Activated T-cell treated with anti-CD3 and anti-CD28 coated beads for 1 hour (primary cell): ENCODE results near the gene PTGDR2.
"Not testable (repeated sequence)": the region's sequence is repeated elsewhere in the genome, so short reads cannot be mapped to it uniquely, and the experiment has no call there.

Source experiments
- DNase-seq: peaks from one replicate; pipeline ENCODE4 v3.0.0-alpha.2; 2020; ENCODE audit warnings: low read depth

The PTGDR2 gene

GRCh38 chr11:60841797-60842667 lies 13.7 kb downstream of the PTGDR2 start, which contains the start of gene CCDC86:
Gene CCDC86, plus strand, starts transcription at chr11:60842113. Its CDS starts 12 bp downstream, at chr11:60842125.
- peak; percentile 97 for DNase-seq

GRCh38 chr11:60840470-60841430 lies 15.0 kb downstream of the PTGDR2 start:
- DNase-seq = no peak

DNA sequence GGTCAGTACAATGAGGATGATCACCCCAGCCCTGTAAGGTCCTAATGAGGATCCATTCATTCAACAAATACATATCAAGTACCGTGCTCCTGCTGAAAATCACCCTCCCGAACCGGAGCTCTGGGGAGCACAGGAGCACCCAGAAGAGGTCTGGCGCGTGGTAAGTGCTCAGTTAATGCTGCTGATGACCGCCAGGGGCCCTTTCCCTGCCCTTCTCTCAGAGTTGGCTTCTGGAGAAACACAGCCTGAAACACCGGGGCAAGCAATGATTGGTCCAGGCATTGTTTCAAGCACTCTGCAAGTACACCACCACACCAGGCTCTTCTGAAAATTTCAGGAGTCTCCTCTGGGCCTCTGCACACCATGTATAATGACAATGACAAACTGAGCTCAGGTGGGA lies 17.6 kb downstream of the PTGDR2 start:
- DNase-seq = no peak

DNA sequence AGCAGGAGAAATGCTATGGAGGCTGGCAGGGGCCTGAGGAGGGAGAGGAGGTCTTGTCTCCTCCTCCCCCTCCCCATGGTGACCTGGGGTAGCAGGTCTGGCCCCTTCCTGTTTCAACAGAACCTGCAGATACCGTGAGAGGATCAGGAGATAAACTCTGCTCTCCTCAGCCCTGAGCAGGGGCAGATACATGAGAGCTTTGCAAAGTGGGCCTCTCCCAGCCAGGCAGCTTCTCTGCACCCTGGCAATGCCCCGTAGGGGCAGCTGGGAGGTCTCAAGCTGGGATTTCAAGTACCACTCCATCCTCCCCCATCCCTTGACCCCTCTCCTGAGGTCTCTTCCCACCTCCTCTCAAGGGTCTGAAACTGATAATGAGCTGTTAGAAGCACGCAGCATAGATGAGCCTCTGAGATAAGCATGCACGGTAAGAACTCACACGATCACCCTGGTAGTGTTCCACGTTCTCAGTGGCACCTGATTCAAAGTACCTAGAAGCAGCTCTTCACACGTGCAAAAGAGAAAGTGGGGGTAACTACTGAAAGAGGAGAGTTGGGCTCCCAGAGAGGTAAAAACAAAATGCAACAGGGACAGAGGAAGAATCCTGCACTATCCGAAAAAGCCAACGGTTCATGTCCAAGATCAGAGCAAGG lies 18.8 kb downstream of the PTGDR2 start:
- no peak for DNase-seq

- no peak for DNase-seq
Observed at GRCh38 chr11:60835534-60835846, 20.3 kb downstream of the PTGDR2 start.

DNA sequence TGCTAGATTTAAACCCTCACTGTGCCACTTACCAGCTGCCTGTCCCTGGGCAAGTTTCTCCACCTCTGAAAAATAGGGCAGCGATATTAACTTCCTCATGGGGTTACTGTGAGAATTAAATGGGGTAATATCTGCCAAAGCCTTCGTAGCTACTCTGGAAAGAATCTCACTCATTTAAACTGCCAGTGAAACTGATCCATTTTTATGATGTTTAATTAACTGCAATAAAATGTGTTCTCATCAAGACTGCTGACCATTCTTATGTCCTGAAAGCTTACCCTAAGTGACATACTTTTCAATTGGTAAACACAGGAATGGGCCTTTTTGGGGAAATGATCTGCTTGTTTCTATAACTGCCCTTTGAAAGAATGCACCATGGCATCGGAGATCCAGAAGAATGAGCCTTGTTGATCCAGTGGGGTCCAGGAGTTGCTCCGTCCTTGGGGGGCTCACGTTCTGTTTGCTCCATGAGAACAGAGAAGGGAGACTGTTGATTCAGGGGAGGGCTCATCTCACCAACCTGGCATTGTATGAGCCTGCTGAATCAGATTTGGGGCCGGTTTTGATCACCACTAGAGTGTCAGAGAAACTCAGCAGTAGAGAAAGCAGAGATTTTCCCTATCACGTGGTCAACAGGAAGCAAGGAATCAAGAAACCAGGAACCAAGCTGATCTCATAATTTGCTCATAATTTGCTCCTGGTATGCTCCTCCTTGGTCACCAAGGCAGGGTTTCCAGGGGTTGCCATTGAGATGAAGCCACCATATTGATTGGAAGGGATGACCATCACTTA lies 20.8 kb downstream of the PTGDR2 start:
- DNase-seq = no peak

GRCh38 chr11:60831501-60832079 lies 24.2 kb downstream of the PTGDR2 start:
- DNase-seq = no peak

DNA sequence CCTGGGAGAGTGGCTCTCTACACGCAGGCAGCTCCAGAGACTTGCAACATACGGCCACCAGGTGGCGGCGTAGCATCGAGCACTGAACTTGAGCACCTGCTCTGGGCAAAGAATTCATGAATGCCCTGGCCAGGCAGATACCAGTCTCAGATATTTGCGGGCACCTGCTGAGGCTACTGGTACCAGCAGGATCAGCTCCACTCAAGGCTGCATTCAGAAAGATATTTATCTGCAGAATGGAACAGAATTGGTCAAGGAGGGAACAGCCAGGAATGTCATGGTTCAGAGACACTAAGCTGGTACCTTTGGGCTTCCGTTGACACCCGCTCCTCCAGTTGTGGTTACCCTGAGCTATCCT lies 24.6 kb downstream of the PTGDR2 start:
- peak; percentile 78 for DNase-seq

DNA sequence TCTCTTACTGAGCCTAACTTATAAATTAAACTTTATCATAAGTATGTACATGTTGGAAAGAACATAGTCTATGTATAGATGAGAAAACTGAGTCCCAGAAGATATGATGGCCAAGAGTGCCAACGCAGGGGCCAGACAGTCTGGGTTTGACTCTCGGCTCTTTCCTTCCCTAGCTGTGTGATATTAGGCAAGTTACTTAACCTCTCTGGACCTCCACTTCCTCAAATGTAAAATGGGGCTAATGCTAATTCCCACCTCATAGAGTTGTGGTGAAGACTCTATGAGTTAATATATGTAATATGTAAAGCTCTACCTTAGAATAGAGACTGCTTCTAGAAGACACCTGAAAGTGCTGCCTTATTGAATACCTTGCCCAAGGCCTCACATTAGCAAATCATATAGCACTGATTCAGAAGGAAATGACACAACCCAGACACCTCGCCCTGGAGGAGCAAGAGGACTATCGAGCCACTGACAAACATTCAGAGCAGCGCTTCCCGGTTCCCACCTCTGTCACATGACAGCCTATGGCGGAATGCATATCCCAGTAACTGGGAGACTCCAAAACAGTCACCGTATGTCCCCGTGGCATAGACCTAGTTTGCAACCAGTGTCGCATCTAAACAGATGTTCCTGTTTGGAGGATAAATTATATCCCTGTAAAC lies 25.1 kb downstream of the PTGDR2 start:
- DNase-seq = no peak

GRCh38 chr11:60825790-60826189 lies 30.0 kb downstream of the PTGDR2 start:
- DNase-seq = no peak

GRCh38 chr11:60825118-60825517 lies 30.6 kb downstream of the PTGDR2 start:
- no peak for DNase-seq

DNA sequence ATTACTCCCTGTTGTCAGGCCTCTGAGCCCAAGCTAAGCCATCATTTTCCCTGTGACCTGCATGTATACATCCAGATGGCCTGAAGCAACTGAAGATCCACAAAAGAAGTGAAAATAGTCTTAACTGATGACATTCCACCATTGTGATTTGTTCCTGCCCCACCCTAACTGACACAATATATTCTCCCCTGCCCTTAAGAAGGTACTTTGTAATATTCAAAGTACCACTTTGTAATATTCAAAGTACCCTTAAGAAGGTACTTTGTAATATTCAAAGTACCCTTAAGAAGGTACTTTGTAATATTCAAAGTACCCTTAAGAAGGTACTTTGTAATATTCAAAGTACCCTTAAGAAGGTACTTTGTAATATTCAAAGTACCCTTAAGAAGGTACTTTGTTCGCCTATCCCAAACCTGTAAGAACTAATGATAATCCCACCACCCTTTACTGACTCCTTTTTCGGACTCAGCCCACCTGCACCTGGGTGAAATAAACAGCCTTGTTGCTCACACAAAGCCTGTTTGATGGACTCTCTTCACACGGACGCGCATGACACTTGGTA lies 31.9 kb downstream of the PTGDR2 start:
- DNase-seq = not testable (repeated sequence)

GRCh38 chr11:60821827-60822599 lies 33.7 kb downstream of the PTGDR2 start:
- DNase-seq = no peak

- no peak for DNase-seq
Observed at GRCh38 chr11:60818057-60818456, 37.7 kb downstream of the PTGDR2 start.

DNA sequence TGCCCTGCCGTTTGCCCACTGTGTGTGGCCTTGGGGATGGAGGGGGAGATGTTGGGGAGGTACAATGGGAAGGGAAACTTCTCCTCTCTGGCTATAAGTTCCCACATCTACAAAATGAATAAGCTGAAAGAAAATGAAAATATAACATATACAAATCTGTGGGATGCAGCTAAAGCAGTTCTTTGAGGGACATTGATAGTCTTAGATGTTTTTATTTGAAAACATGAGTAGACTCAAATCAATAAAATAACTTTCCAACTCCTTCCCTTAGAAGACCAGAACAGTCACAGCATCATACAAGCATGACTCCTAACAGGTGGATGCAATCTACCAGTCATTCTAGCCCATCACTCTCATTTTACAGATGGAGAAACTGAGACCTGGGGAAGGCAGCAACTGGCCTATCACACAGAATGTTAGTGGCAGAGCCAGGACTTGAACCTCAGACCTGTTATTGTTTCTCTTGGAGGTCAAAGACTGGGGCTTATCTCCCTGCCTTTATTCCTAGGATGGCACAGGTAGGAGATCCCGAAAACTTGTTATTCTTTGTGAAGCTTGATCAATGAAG lies 39.1 kb downstream of the PTGDR2 start:
- no peak for DNase-seq

DNA sequence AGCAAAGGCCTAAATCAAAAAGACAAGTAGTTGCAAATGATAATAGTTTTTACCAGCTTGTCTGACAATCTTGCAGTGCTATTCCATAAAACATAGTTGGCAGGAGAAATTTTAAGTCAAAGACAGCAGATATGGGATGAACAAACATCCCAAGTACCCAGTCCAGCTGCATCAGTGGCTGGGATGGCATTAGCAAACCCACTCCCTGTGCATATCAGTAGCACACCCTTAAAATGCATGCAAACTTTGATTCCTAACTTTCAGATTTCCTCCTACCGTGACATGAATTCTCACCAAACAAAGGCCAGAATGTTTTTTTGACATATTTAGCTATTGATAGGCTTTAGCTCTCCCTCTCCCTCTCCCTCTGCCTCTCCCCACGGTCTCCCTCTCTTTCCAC lies 41.6 kb downstream of the PTGDR2 start:
- no peak for DNase-seq

- DNase-seq = no peak
Observed at GRCh38 chr11:60813324-60813723, 42.4 kb downstream of the PTGDR2 start.

DNA sequence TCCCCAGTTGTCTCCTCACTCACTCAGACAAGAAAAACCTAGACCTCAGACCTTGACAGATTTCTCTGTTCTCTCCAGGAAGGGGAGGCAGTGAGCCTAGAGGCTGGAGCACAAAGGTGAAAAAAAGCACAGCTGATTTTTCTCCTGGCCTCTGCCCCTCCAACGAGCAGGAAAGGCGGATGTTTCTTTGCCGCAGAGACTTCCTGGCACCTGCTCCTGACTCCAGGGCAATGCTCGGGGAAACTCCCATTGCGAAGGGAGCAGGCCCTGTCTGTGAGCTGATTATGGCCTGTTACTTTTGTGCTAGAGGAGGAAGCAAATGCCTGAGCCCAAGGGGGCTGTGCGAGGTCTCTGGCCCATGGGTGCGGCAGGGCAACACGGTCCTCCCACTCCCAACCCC lies 45.2 kb downstream of the PTGDR2 start:
- no peak for DNase-seq

GRCh38 chr11:60810151-60810550 lies 45.6 kb downstream of the PTGDR2 start:
- no peak for DNase-seq
